Progenitor cell of endocrine pancreas (in vitro differentiated cells): Measurements from ENCODE around the gene NF2. TPM values are rescaled to one million over a fixed set of nuclear protein-coding genes. Genes with fewer than 3 reads are reported as not detected.

Experiments used
- DNase-seq: peaks from one replicate; pipeline ENCODE4 v3.0.0; 2021; ENCODE audit warnings: low spot score; ENCODE audit not compliant: unreplicated experiment
- H3K27ac Mint-ChIP-seq: 2 replicates; pipeline ENCODE4 v1.8.0; 2021; ENCODE audit warnings: mild to moderate bottlenecking, moderate library complexity, mixed read lengths
- H3K27me3 Mint-ChIP-seq: 2 replicates; pipeline ENCODE4 v1.8.0; 2021; ENCODE audit warnings: mixed read lengths
- H3K36me3 Mint-ChIP-seq: 2 replicates; pipeline ENCODE4 v1.8.0; 2022; ENCODE audit warnings: mixed read lengths; ENCODE audit not compliant: insufficient read depth
- H3K4me1 Mint-ChIP-seq: 2 replicates; pipeline ENCODE4 v1.8.0; 2021; ENCODE audit warnings: low read depth, mixed read lengths
- H3K4me3 Mint-ChIP-seq: 2 replicates; pipeline ENCODE4 v1.8.0; 2021; ENCODE audit warnings: low read depth, mild to moderate bottlenecking, moderate library complexity, mixed read lengths
- H3K9me3 Mint-ChIP-seq: 2 replicates; pipeline ENCODE4 v1.8.0; 2021; ENCODE audit warnings: low read depth, mixed read lengths
- total RNA-seq: library from RNA; stranded (reverse); gene quantifications from 2 replicates; pipeline ENCODE4 v1.2.1, GENCODE V29; 2021
- TF ChIP-seq, protein P1 (sequence below): fragments of 200-600 bp; sonication (generic); IDR thresholded peaks from one replicate; pipeline ENCODE4 v1.5.0; 2021; ENCODE audit warnings: antibody characterized with exemption, mild to moderate bottlenecking; ENCODE audit not compliant: unreplicated experiment

NF2 gene
- total RNA-seq, 1 donor from 2014 or later: 37.1 TPM

- no peak for DNase-seq
- Mint-ChIP-seq H3K9me3 (no peaks in the 10 kb centered on the region), H3K27me3 (no peaks in the 10 kb centered on the region), H3K36me3 (peaks cover 24% of the 10 kb centered on the region), H3K27ac (no peak overlapping the region), H3K4me1 (peaks cover 10% of the 10 kb centered on the region), H3K4me3 (no peak overlapping the region)
- TF ChIP-seq, protein P1, sequence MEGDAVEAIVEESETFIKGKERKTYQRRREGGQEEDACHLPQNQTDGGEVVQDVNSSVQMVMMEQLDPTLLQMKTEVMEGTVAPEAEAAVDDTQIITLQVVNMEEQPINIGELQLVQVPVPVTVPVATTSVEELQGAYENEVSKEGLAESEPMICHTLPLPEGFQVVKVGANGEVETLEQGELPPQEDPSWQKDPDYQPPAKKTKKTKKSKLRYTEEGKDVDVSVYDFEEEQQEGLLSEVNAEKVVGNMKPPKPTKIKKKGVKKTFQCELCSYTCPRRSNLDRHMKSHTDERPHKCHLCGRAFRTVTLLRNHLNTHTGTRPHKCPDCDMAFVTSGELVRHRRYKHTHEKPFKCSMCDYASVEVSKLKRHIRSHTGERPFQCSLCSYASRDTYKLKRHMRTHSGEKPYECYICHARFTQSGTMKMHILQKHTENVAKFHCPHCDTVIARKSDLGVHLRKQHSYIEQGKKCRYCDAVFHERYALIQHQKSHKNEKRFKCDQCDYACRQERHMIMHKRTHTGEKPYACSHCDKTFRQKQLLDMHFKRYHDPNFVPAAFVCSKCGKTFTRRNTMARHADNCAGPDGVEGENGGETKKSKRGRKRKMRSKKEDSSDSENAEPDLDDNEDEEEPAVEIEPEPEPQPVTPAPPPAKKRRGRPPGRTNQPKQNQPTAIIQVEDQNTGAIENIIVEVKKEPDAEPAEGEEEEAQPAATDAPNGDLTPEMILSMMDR: no peak
These were observed 36.1 kb upstream of the NF2 start for GRCh38 chr22:29567338-29567737.

DNA sequence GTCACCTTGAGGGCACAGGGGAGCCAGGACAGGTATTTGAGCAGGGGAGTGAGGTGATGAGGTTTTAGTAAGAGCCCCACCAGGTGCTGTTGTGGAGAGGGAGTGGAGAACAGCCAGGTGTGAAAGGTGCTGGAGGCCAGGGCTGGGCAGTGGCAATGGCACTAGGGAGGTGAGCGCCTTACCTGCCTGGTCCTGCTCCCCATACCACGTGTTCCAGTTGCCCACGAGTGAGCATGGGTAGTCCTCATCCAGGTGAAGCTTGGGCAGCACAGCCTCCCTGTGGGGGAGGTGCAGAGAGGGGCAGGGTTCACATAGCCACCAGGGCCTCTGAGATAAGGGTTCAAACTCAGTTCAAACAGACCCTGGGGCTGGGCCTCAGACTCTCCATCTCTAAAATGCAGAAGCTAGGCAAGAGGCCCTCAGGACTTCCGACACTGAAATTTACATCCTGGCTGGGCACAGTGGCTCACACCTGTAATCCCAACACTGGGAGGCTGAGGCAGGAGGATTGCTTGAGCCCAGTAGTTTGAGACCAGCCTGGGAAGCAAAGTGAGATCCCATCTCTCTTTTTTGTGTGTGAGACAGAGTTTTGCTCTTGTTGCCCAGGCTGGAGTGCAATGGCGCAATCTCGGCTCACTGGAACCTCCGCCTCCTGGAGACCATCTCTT, 34.3 kb upstream of the NF2 start:
- Mint-ChIP-seq H3K4me1 (peaks cover 10% of the 10 kb centered on the region), H3K27ac (no peak overlapping the region), H3K36me3 (peaks cover 23% of the 10 kb centered on the region), H3K27me3 (no peaks in the 10 kb centered on the region), H3K9me3 (no peaks in the 10 kb centered on the region), H3K4me3 (no peak overlapping the region)
- DNase-seq: no peak
- TF ChIP-seq, protein P1: no peak

- H3K36me3 Mint-ChIP-seq: peaks cover 26% of the 10 kb centered on the region
- peak overlapping the region; percentile 62 for H3K27ac Mint-ChIP-seq
These were observed 33.0 kb upstream of the NF2 start for GRCh38 chr22:29570456-29570855.

DNA sequence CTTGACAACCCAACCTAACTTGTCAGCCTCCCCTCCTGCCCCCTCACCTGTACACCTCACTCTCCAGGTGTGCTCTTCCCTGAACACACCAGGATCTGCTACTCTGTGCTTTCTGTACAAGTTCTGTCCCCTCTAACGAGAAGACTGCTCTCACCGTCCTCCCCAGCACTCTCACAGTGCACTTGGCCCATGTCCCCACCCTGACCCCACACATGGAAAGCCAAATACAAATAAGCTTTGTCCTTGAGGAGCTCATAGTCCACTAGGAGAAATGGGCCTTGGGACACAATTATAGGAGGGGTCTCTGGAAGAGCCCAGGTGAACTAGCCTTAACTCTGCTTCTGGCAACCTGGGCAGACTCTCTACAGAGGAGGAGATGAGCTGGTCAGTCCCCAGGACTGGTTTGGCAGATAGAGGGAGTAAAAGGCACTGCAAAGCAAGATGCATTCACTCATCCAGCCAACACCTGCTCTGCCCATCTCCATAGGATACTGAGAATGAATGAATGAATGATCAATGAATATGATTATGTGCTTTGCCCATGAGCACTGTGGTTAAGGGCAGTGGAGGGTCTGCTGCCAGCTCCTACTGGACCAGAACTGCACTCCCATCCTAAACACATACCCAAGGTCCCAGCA, 32.4 kb upstream of the NF2 start:
- Mint-ChIP-seq H3K9me3 (no peaks in the 10 kb centered on the region), H3K4me1 (peaks cover 19% of the 10 kb centered on the region), H3K27ac (peak overlapping the region; percentile 62), H3K27me3 (no peaks in the 10 kb centered on the region), H3K4me3 (no peak overlapping the region), H3K36me3 (peaks cover 24% of the 10 kb centered on the region)
- no peak for DNase-seq
- TF ChIP-seq, protein P1: no peak

More at GRCh38 chr22:29570456-29570855, 33.0 kb upstream of the NF2 start:
- Mint-ChIP-seq H3K4me1 (peaks cover 19% of the 10 kb centered on the region), H3K27me3 (no peaks in the 10 kb centered on the region), H3K9me3 (no peaks in the 10 kb centered on the region), H3K4me3 (no peak overlapping the region)
- no peak for DNase-seq
- TF ChIP-seq, protein P1: no peak

DNA sequence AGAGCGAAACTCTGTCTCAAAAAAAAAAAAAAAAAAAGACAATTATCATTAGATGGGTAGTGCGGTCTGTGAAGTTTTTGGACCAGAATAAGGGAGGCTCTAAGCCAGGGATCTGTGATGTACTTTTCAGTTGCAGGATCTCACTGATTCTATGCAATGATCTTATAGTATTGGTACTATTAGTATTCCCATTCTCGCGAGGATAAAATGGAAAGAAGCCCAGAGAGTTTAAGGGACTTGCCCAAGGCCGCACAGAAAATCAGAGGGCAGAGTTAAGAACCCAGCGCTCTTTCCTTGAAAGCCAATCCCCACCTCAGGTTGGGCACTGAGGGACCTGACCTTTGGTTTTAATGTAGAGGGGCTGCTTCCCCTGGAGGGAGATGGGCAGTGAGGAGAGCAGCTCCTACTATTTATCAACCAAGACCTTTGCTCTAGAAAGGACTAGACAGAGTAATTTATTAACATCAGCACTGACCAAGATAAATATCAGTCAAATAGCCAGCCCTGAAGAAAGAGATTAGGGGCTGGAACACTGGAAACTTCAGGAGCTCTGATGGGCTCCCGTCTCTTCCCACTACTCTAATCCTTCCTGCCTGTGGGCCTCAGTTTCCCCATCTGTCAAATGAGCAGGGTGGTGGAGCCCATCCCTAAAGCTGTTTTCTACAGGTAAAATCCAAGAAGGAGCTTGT, 28.5 kb upstream of the NF2 start:
- Mint-ChIP-seq H3K27ac (peak overlapping the region; percentile 74), H3K4me3 (no peak overlapping the region), H3K4me1 (peaks cover 20% of the 10 kb centered on the region), H3K9me3 (no peaks in the 10 kb centered on the region), H3K27me3 (no peaks in the 10 kb centered on the region), H3K36me3 (peaks cover 17% of the 10 kb centered on the region)
- TF ChIP-seq, protein P1: no peak
- DNase-seq: no peak
